ENCODE results near the gene TAAR8.

GRCh38 chr6:132548746-132549463 is 3.6 kb upstream of the TAAR8 start:
- no peak for TF ChIP-seq CTCF (IDR thresholded peaks at IDR 0.05; ENCODE audit: low read length)
- no peak for TF ChIP-seq EZH2 (IDR thresholded peaks at IDR 0.05; ENCODE audit: borderline replicate concordance, low read length)
